Heart left ventricle (tissue), 13 donors: ENCODE measurements around the gene LAPTM4A.

Source experiments
- POLR2A ChIP-seq, 2 donors: fragments of 450-650 bp; IDR thresholded peaks; one replicate each; pipeline ENCODE4 v1.6.1; 2017; ENCODE audit warnings: antibody characterized with exemption in 2 of 2, mild to moderate bottlenecking in 2 of 2, moderate library complexity in 2 of 2
- TF ChIP-seq, protein P1 (sequence below), 12 donors: fragments of 200-600 bp; sonication (generic) in 4 of 12; IDR thresholded peaks; one replicate each; pipeline versions ENCODE4 v1.5.0 to v1.8.0; 2018 to 2022; ENCODE audit warnings: antibody characterized with exemption in 12 of 12, mild to moderate bottlenecking in 5 of 12
- donor health status: ischemic (EF 13 %, LVEDD 7.1; RV severe dilation, severe dysfunction).
- donor health status: DM: no; HTN: yes; CAD: no.
- donor health status: DM: no; HTN: no; CAD: no.
- donor health status: ischemic (EF 25% LVEDD 6.9; RV normal size, moderate dysfunction).
- donor health status: ischemic (EF 25% LVEDD 5.7; RV mildly dilated, moderate dysfunction).
- donor health status: ischemic (EF 35%, LVEDD 5.7; RV mildly dilated, moderate dysfunction).
- donor health status: nonischemic (EF 11% LVEDD 7.7; RV severe dilation, severe dysfunction).
- donor health status: DM: yes; HTN: yes; CAD: no.
- donor health status: PGD.
- donor health status: ischemic (EF 29% LVEDD 5.4; RV normal size, mild dysfunction).
- donor health status: nonischemic (EF 23%, LVEDD 6.1; RV moderate dilation, normal function).

DNA sequence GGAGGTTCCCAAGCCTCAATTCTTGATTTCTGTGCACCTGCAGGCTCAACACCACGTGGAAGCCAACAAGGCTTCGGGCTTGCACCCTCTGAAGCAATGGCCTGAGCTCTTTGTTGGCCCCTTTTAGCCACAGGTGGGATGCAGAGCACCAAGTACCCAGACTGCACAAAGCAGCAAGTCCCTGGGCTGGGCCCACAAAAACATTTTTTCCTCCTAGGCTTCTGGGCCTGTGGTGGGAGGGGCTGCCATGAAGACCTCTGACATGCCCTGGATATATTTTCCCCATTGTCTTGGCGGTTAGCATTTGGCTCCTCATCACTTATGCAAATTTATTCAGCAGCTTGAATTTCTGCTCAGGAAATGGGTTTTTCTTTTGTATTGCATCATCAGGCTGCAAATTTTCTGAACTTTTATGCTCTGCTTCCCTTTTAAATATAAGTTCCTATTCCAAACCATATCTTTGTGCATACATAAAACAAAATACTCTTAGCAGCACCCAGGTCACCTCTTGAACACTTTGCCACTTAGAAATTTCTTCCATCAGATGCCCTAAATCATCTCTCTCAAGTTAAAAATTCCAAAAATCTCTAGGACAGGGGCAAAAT is 29.9 kb downstream of the LAPTM4A start:
- TF ChIP-seq, protein P1, sequence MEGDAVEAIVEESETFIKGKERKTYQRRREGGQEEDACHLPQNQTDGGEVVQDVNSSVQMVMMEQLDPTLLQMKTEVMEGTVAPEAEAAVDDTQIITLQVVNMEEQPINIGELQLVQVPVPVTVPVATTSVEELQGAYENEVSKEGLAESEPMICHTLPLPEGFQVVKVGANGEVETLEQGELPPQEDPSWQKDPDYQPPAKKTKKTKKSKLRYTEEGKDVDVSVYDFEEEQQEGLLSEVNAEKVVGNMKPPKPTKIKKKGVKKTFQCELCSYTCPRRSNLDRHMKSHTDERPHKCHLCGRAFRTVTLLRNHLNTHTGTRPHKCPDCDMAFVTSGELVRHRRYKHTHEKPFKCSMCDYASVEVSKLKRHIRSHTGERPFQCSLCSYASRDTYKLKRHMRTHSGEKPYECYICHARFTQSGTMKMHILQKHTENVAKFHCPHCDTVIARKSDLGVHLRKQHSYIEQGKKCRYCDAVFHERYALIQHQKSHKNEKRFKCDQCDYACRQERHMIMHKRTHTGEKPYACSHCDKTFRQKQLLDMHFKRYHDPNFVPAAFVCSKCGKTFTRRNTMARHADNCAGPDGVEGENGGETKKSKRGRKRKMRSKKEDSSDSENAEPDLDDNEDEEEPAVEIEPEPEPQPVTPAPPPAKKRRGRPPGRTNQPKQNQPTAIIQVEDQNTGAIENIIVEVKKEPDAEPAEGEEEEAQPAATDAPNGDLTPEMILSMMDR (IDR thresholded peaks at IDR 0.05), result no peak
- no peak for TF ChIP-seq POLR2A (IDR thresholded peaks at IDR 0.05)
